K562 (cell line): ENCODE results near the gene MDFIC. TPM values are rescaled to one million over a fixed set of nuclear protein-coding genes. Genes with fewer than 3 reads are reported as not detected.

Source experiments
- ATAC-seq: fragments of 200-7000 bp; cut with Tn5 transposase; 3 replicates; pipeline ENCODE4 v1.9.1; 2020; ENCODE audit warnings: moderate library complexity
- BruUV-seq: library from RNA; stranded (reverse); fragments of 400-500 nt; replicated peaks from 2 replicates; lab custom pipeline; 2021; lab: Mats Ljungman, UMichigan
- CTCF ChIA-PET: fragments of 300-600 bp; formaldehyde crosslinking; extraction: SDS; loops from one replicate; lab custom pipeline; 2021; ENCODE audit warnings: low intra/inter-chr PET ratio; lab: Yijun Ruan, JAX
- POLR2A ChIA-PET: fragments of 300-600, 350-650 bp; sonication (Branson Sonifier 250); formaldehyde crosslinking; extraction: SDS; loops from one replicate; lab custom pipeline; 2021; ENCODE audit warnings: antibody characterized with exemption, inconsistent platforms; lab: Yijun Ruan, JAX
- DNase-seq, 4 experiments: peaks; one replicate each; pipeline versions ENCODE4 v3.0.0 to v3.0.0-alpha.2; 2011 to 2018; ENCODE audit warnings: low spot score in 3 of 4, mixed read lengths in 3 of 4; ENCODE audit errors: extremely low read depth in 1 of 4
- FAIRE-seq: peaks from 2 replicates; lab custom pipeline; 2011; peaks lifted over from hg19 to GRCh38; lab: Jason Lieb, UNC
- H2AFZ ChIP-seq: 2 replicates; pipeline ENCODE4 v1.6.0; 2011; ENCODE audit warnings: low read depth, low read length, control low read depth, inconsistent platforms
- H3K27ac ChIP-seq: fragments of 200-600 bp; 3 replicates; pipeline ENCODE4 v1.8.0; 2011; ENCODE audit warnings: low read depth, mild to moderate bottlenecking, control low read depth, inconsistent platforms, low read length, moderate library complexity, mixed read lengths; ENCODE audit errors: extremely low read depth
- H3K27me3 ChIP-seq, 2 experiments: fragments of 300-600 bp in 1 of 2; 2 replicates in 1 of 2; 3 replicates in 1 of 2; pipeline versions ENCODE4 v1.6.0 to v1.8.0; 2011; ENCODE audit warnings: inconsistent platforms in 2 of 2, low read length in 2 of 2, mild to moderate bottlenecking in 1 of 2, mixed read lengths in 1 of 2, moderate library complexity in 1 of 2; ENCODE audit not compliant: control insufficient read depth in 2 of 2, insufficient read depth in 2 of 2
- H3K36me3 ChIP-seq: fragments of 300-600 bp; 3 replicates; pipeline ENCODE4 v1.8.0; 2011; ENCODE audit warnings: mild to moderate bottlenecking, low read length, inconsistent platforms; ENCODE audit not compliant: control insufficient read depth, insufficient read depth
- H3K4me1 ChIP-seq, 2 experiments: fragments of 200-600 bp in 1 of 2; replicated peaks in 1 of 2; 2 replicates in 1 of 2; 3 replicates in 1 of 2; pipeline versions ENCODE4 v1.5.1 to v1.8.0; 2011; ENCODE audit warnings: inconsistent platforms in 2 of 2, low read length in 2 of 2, mild to moderate bottlenecking in 1 of 2, mixed read lengths in 1 of 2, moderate library complexity in 1 of 2; ENCODE audit not compliant: control insufficient read depth in 2 of 2, insufficient read depth in 2 of 2
- H3K4me2 ChIP-seq: 2 replicates; pipeline ENCODE4 v1.6.1; 2011; ENCODE audit warnings: low read length, control low read depth, inconsistent platforms, mixed read lengths; ENCODE audit not compliant: insufficient read depth
- H3K4me3 ChIP-seq: fragments of 200-600 bp; sonication (generic), shearing (Covaris generic); 2 replicates; pipeline ENCODE4 v1.5.1; 2016; ENCODE audit warnings: control low read depth, inconsistent platforms
- H3K79me2 ChIP-seq: fragments of 200-600 bp; 3 replicates; pipeline ENCODE4 v1.8.0; 2011; ENCODE audit warnings: low read length, inconsistent platforms; ENCODE audit not compliant: control insufficient read depth, insufficient read depth
- H3K9ac ChIP-seq, 2 experiments: 2 replicates each; pipeline versions ENCODE4 v1.6.0 to v1.6.1; 2011; ENCODE audit warnings: low read depth in 2 of 2, low read length in 2 of 2, control low read depth in 1 of 2, inconsistent platforms in 1 of 2, mild to moderate bottlenecking in 1 of 2, mixed read lengths in 1 of 2; ENCODE audit not compliant: insufficient read depth in 1 of 2
- H3K9me1 ChIP-seq: one replicate; pipeline ENCODE4 v1.6.0; 2011; ENCODE audit warnings: inconsistent platforms, mild to moderate bottlenecking, low read length, moderate library complexity; ENCODE audit not compliant: control insufficient read depth, insufficient read depth
- H3K9me3 ChIP-seq: replicated peaks from 2 replicates; pipeline ENCODE4 v1.5.1; 2011; ENCODE audit warnings: low read depth, low read length, inconsistent platforms; ENCODE audit not compliant: control insufficient read depth, insufficient read depth
- H4K20me1 ChIP-seq: replicated peaks from 2 replicates; pipeline ENCODE4 v1.6.1; 2011; ENCODE audit warnings: low read length, inconsistent platforms, mixed read lengths; ENCODE audit not compliant: control insufficient read depth, insufficient read depth
- MXD1 ChIP-seq: fragments of 250-450 bp; sonication (Bioruptor Pico); IDR thresholded peaks from 2 replicates; pipeline ENCODE4 v1.8.0; 2021; ENCODE audit warnings: borderline replicate concordance, mild to moderate bottlenecking, moderate library complexity; ENCODE audit not compliant: poor library complexity, severe bottlenecking
- NFATC3 ChIP-seq: fragments of 450-650 bp; IDR thresholded peaks from 2 replicates; pipeline ENCODE4 v1.6.1; 2017; ENCODE audit warnings: mild to moderate bottlenecking
- SMARCC2 ChIP-seq: fragments of 450-650 bp; IDR thresholded peaks from 2 replicates; pipeline ENCODE4 v1.6.1; 2017; ENCODE audit warnings: antibody characterized with exemption, moderate library complexity, mild to moderate bottlenecking, low read depth
- TOE1 ChIP-seq, 2 experiments: fragments of 450-650 bp in 1 of 2; sonication (generic) in 1 of 2; formaldehyde crosslinking in 1 of 2; IDR thresholded peaks; 2 replicates each; pipeline versions ENCODE4 v1.7.1 to v1.8.0; 2016 to 2022; ENCODE audit warnings: borderline replicate concordance in 2 of 2, mild to moderate bottlenecking in 2 of 2, antibody characterized with exemption in 1 of 2, inconsistent platforms in 1 of 2, low read depth in 1 of 2, missing genetic modification reagents in 1 of 2, moderate library complexity in 1 of 2
- ZNF212 ChIP-seq: fragments of 450-650 bp; formaldehyde crosslinking; IDR thresholded peaks from 2 replicates; pipeline ENCODE4 v1.4.0; 2020; ENCODE audit warnings: mild to moderate bottlenecking
- ZNF23 ChIP-seq: fragments of 250-450 bp; sonication (Bioruptor Pico); IDR thresholded peaks from 2 replicates; pipeline ENCODE4 v1.4.0; 2020; ENCODE audit warnings: mild to moderate bottlenecking
- ZNF76 ChIP-seq: fragments of 250-450 bp; sonication (Bioruptor Pico); IDR thresholded peaks from 2 replicates; pipeline ENCODE4 v1.4.0; 2020; ENCODE audit warnings: mild to moderate bottlenecking, moderate library complexity, borderline replicate concordance
- WGBS: fragments of 100-300 bp; shearing (Covaris generic); methylation state at CpG from one replicate; pipeline ENCODE4 v1.1.6; 2016; ENCODE audit warnings: low coverage, mixed read lengths; ENCODE audit not compliant: insufficient coverage; ENCODE audit errors: missing lambda C conversion rate; 5-methylcytosine and 5-hydroxymethylcytosine counted together
- in situ Hi-C: fragments of 300-500 bp; cut with MboI; formaldehyde crosslinking; loops from 4 replicates; pipeline ENCODE4 v1.15.0; 2018; ENCODE audit warnings: inconsistent platforms, mixed read lengths
- intact Hi-C: fragments of 100-400 bp; cut with micrococcal nuclease; formaldehyde crosslinking; loops from 2 replicates; pipeline ENCODE4 v1.14.2; 2022
- polyA plus RNA-seq, 8 experiments: library from polyadenylated mRNA; depleted of rRNA in 4 of 8; stranded (reverse) in 5 of 8; unstranded in 3 of 8; fragments of >200 nt; fragmentation: Nextera tagmentation in 2 of 8; fragmentation: Illumina TruSeq in 1 of 8; extraction: Ambion mirVana in 2 of 8; extraction: Trizol in 1 of 8; gene quantifications; 2 replicates each; pipeline versions ENCODE4 v1.2.1 to v1.2.3, GENCODE V29; 2011 to 2014; ENCODE audit warnings: inconsistent platforms in 1 of 8, missing spikeins in 1 of 8
- total RNA-seq, 7 experiments: library from RNA; depleted of rRNA in 6 of 7; stranded (reverse); fragments of >200 nt in 6 of 7; fragmentation: Illumina TruSeq in 2 of 7; extraction: Trizol in 2 of 7; gene quantifications; 2 replicates each; pipeline versions ENCODE4 v1.2.1 to v1.2.3, GENCODE V29; 2011 to 2021; ENCODE audit warnings: low replicate concordance in 1 of 7

MDFIC gene
- total and polyA plus RNA-seq, 9 of the 15 experiments (the other 6 are each of a cell fraction or from before 2014, with no cell fraction given), result 0.13 to 0.24 TPM; not detected in 7

GRCh38 chr7:115058726-115059125, 136.8 kb downstream of the MDFIC start:
- intact Hi-C loops, result no loop called here
- H3K4me2 ChIP-seq, result no peak overlapping the region
- H4K20me1 ChIP-seq, result no peaks in the 10 kb centered on the region
- no peak overlapping the region for H2AFZ ChIP-seq
- H3K79me2 ChIP-seq, result no peaks in the 10 kb centered on the region
- in situ Hi-C loops, result no loop called here
- FAIRE-seq (no peak), ATAC-seq (no peak), DNase-seq (no peak)
- no peaks in the 10 kb centered on the region for H3K4me1 ChIP-seq
- TF ChIP-seq ZNF76 (CRISPR knock-in tag) (no peak), ZNF212 (CRISPR knock-in tag) (no peak), SMARCC2 (no peak), ZNF23 (CRISPR knock-in tag) (no peak)
- 0% methylated on average over 3 of the region's 3 CpGs for WGBS
- H3K4me3 ChIP-seq, result no peak overlapping the region
- H3K9ac ChIP-seq, result no peak overlapping the region
- ChIA-PET CTCF (no interaction called here), POLR2A (interaction anchor here (0.9 kb wide), 1 partner anchor 609 kb away, joined by 5 read pairs; no protein-coding TSS in a partner anchor)
- H3K9me3 ChIP-seq, result no peaks in the 10 kb centered on the region
- no peaks in the 10 kb centered on the region for H3K27me3 ChIP-seq
- no TSS peak for BruUV-seq
- H3K9me1 ChIP-seq, result no peaks in the 10 kb centered on the region
- no peaks in the 10 kb centered on the region for H3K36me3 ChIP-seq
- H3K27ac ChIP-seq, result no peak overlapping the region

- no peak for FAIRE-seq
- ChIA-PET POLR2A (no interaction called here), CTCF (no interaction called here)
- ATAC-seq, result no peak
- no TSS peak for BruUV-seq
- Histone ChIP-seq H3K27ac (no peak overlapping the region), H3K4me2 (no peak overlapping the region), H3K4me1 (no peaks in the 10 kb centered on the region), H3K4me3 (no peak overlapping the region), H3K36me3 (no peaks in the 10 kb centered on the region), H4K20me1 (no peaks in the 10 kb centered on the region), H3K27me3 (no peaks in the 10 kb centered on the region), H3K9me1 (no peaks in the 10 kb centered on the region), H3K9ac (no peak overlapping the region), H3K9me3 (no peaks in the 10 kb centered on the region), H3K79me2 (no peaks in the 10 kb centered on the region), H2AFZ (no peak overlapping the region)
- no peak for TF ChIP-seq MXD1 (CRISPR knock-in tag)
- no peak for TF ChIP-seq NFATC3
- TF ChIP-seq TOE1 (IDR thresholded peaks at IDR 0.05; ENCODE audit: borderline replicate concordance), result no peak
- no peak for TF ChIP-seq TOE1 (CRISPR knock-in tag; IDR thresholded peaks at IDR 0.05; ENCODE audit: borderline replicate concordance, low read depth)
- in situ Hi-C loops (no loop called here), intact Hi-C loops (no loop called here)
- no peak for DNase-seq
Measured at GRCh38 chr7:115059321-115059720, 137.4 kb downstream of the MDFIC start.
